Transverse colon (tissue), 4 donors: Measurements from ENCODE around the gene BMAL1. TPM values are rescaled to one million over a fixed set of nuclear protein-coding genes. Genes with fewer than 3 reads are reported as not detected.
A peak's percentile ranks its signal among the peaks of the same experiment; 100 is the strongest.

Source experiments
- DNase-seq: peaks from one replicate; pipeline ENCODE4 v3.0.0-alpha.2; 2019
- H3K27ac ChIP-seq, 4 donors: fragments of 200-600 bp; sonication (generic); 2 replicates each; pipeline ENCODE4 v1.5.1; 2016 to 2018; ENCODE audit warnings: inconsistent platforms in 4 of 4
- H3K27me3 ChIP-seq: fragments of 200-600 bp; sonication (generic); 2 replicates; pipeline ENCODE4 v1.5.1; 2017; ENCODE audit warnings: inconsistent platforms
- H3K36me3 ChIP-seq, 4 donors: fragments of 200-600 bp; sonication (generic); 2 replicates each; pipeline ENCODE4 v1.5.1; 2017 to 2019; ENCODE audit warnings: inconsistent platforms in 4 of 4
- H3K4me1 ChIP-seq, 4 donors: fragments of 200-600 bp; sonication (generic); 2 replicates each; pipeline ENCODE4 v1.5.1; 2017 to 2020; ENCODE audit warnings: inconsistent platforms in 4 of 4
- H3K4me3 ChIP-seq, 4 donors: fragments of 200-600 bp; sonication (generic); 1 replicate in 1 of 4; 2 replicates in 3 of 4; pipeline versions ENCODE4 v1.5.1 to v1.6.1; 2017 to 2019; ENCODE audit warnings: inconsistent platforms in 4 of 4
- H3K9me3 ChIP-seq, 2 donors: fragments of 200-600 bp; sonication (generic); 2 replicates each; pipeline ENCODE4 v1.5.1; 2017 to 2019; ENCODE audit warnings: inconsistent platforms in 2 of 2
- CTCF ChIP-seq, 5 experiments: fragments of 200-600 bp in 3 of 5; fragments of 450-650 bp in 2 of 5; sonication (generic) in 3 of 5; IDR thresholded peaks; 1 replicate in 2 of 5; 2 replicates in 3 of 5; pipeline ENCODE4 v1.5.1; 2016 to 2017; ENCODE audit warnings: antibody characterized with exemption in 5 of 5, inconsistent platforms in 3 of 5, mild to moderate bottlenecking in 2 of 5, moderate library complexity in 1 of 5
- EP300 ChIP-seq: sonication (generic); formaldehyde crosslinking; IDR thresholded peaks from one replicate; pipeline ENCODE4 v1.6.1; 2017; ENCODE audit warnings: antibody characterized with exemption, low read depth
- POLR2A ChIP-seq: fragments of 450-650 bp; IDR thresholded peaks from one replicate; pipeline ENCODE4 v1.6.1; 2016; ENCODE audit warnings: antibody characterized with exemption, mild to moderate bottlenecking, moderate library complexity
- POLR2AphosphoS5 ChIP-seq, 3 donors: sonication (generic); formaldehyde crosslinking; IDR thresholded peaks; one replicate each; pipeline ENCODE4 v1.6.1; 2016; ENCODE audit warnings: antibody characterized with exemption in 3 of 3
- WGBS, 2 donors: methylation state at CpG; one replicate each; pipeline ENCODE4 v1.1.5; 2018; ENCODE audit warnings: low coverage in 1 of 2; 5-methylcytosine and 5-hydroxymethylcytosine counted together
- in situ Hi-C, 4 donors: fragments of 200-750 bp; cut with MboI; loops; one replicate each; pipeline versions ENCODE4 v1.15.0 to v1.15.1; 2017; ENCODE audit warnings: low sequenced_read_pairs in 3 of 4, low pct_ligation_motif_present in 1 of 4, low pct_unique_long_range_greater_than_20kb in 1 of 4
- intact Hi-C: fragments of 100-400 bp; cut with DNase I; formaldehyde crosslinking; loops from one replicate; pipeline ENCODE4 v1.15.1; 2023; ENCODE audit warnings: low total_unique reads
- total RNA-seq, 4 donors: library from RNA; depleted of rRNA; stranded (reverse); fragments of >200 nt; gene quantifications; one replicate each; pipeline ENCODE4 v1.1.0, GENCODE V29; 2016

The BMAL1 gene
- total RNA-seq, 4 donors from 2014 or later: 20.7 to 48.6 (median 30.8) TPM

- no peaks in the 10 kb centered on the region for H3K9me3 ChIP-seq
- H3K36me3 ChIP-seq: peaks cover 0 to 13% (median 4%) of the 10 kb centered on the region in 4 donors
- H3K4me3 ChIP-seq: no peak overlapping the region
- in situ Hi-C loops: no loop called here
- TF ChIP-seq CTCF (IDR thresholded peaks at IDR 0.05): peak in 1 of 5 experiments; percentile 12
- no peak for TF ChIP-seq POLR2A
- 69% methylated on average over 4 of the region's 4 CpGs for WGBS, 2 donors
- H3K27ac ChIP-seq: peak overlapping the region in 2 of 4 donors; percentile 4 to 38
- no peaks in the 10 kb centered on the region for H3K27me3 ChIP-seq
- peaks cover 0 to 18% (median 5%) of the 10 kb centered on the region in 4 donors for H3K4me1 ChIP-seq
- DNase-seq: peak; percentile 48
- intact Hi-C loops: no loop called here
These were observed 127.6 kb downstream of the BMAL1 start for GRCh38 chr11:13405220-13405619.

- no peaks in the 10 kb centered on the region for H3K9me3 ChIP-seq
- DNase-seq: no peak
- 90 to 100% methylated on average over 1 to 3 of the region's 3 CpGs for WGBS, 2 donors
- H3K4me1 ChIP-seq: no peaks in the 10 kb centered on the region
- no peak for TF ChIP-seq POLR2AphosphoS5 (IDR thresholded peaks at IDR 0.05)
- TF ChIP-seq CTCF (IDR thresholded peaks at IDR 0.05): no peak
- TF ChIP-seq EP300: no peak
- no peak for TF ChIP-seq POLR2A
- no peak overlapping the region for H3K27ac ChIP-seq
- H3K4me3 ChIP-seq: no peak overlapping the region
- in situ Hi-C loops: no loop called here
- no peaks in the 10 kb centered on the region for H3K27me3 ChIP-seq
- intact Hi-C loops: no loop called here
- peaks cover 0 to 39% (median 15%) of the 10 kb centered on the region in 4 donors for H3K36me3 ChIP-seq
These were observed 137.6 kb downstream of the BMAL1 start for GRCh38 chr11:13415201-13415600.

DNA sequence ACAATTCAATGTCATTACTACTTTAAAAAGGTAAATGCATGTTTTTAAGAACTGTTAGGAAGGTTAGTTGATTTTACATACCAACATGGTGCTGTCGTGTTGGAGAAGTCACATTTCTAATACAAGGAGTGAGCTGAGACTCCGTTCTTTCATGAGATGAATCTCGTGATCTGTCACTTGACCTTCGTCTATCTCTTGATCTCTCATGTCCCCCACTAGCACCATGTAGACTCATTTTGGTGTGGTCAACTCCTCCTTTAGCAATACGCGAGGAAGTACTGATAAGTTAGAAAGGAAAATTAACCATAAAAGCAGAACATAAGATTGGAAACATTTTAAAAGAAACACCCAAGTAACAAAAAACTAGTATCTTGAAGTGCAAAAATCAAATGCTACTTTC lies 144.0 kb downstream of the BMAL1 start:
- no peak for DNase-seq
- H3K27ac ChIP-seq: no peak overlapping the region
- intact Hi-C loops (no loop called here), in situ Hi-C loops (no loop called here)
- peaks cover 0 to 19% (median 7%) of the 10 kb centered on the region in 4 donors for H3K4me1 ChIP-seq
- peaks cover 0 to 14% (median 7%) of the 10 kb centered on the region in 4 donors for H3K36me3 ChIP-seq
- TF ChIP-seq EP300: no peak
- TF ChIP-seq CTCF (IDR thresholded peaks at IDR 0.05): no peak
- no peak for TF ChIP-seq POLR2AphosphoS5 (IDR thresholded peaks at IDR 0.05)
- no peak for TF ChIP-seq POLR2A
- H3K9me3 ChIP-seq: no peaks in the 10 kb centered on the region
- H3K27me3 ChIP-seq: no peaks in the 10 kb centered on the region
- 96 to 100% methylated on average over 6 of the region's 6 CpGs for WGBS, 2 donors
- H3K4me3 ChIP-seq: no peak overlapping the region

GRCh38 chr11:13423372-13423771 lies 145.8 kb downstream of the BMAL1 start:
- WGBS, 2 donors: 63 to 67% methylated on average over 6 of the region's 6 CpGs

More at GRCh38 chr11:13423372-13423771, 145.8 kb downstream of the BMAL1 start:
- DNase-seq: no peak
- H3K4me1 ChIP-seq: peaks cover 0 to 19% (median 7%) of the 10 kb centered on the region in 4 donors
- no peak for TF ChIP-seq EP300
- TF ChIP-seq POLR2A: no peak
- TF ChIP-seq POLR2AphosphoS5 (IDR thresholded peaks at IDR 0.05): no peak
- TF ChIP-seq CTCF (IDR thresholded peaks at IDR 0.05): no peak
- no peaks in the 10 kb centered on the region for H3K27me3 ChIP-seq
- in situ Hi-C loops: no loop called here
- intact Hi-C loops: no loop called here
- H3K36me3 ChIP-seq: peaks cover 0 to 17% (median 3%) of the 10 kb centered on the region in 4 donors
- no peak overlapping the region for H3K4me3 ChIP-seq
- no peak overlapping the region for H3K27ac ChIP-seq
- peaks cover 9 to 15% of the 10 kb centered on the region in 2 donors for H3K9me3 ChIP-seq
